Adipose tissue (tissue), 3 donors: ENCODE measurements around the gene LDB3. TPM values are rescaled to one million over a fixed set of nuclear protein-coding genes. Genes with fewer than 3 reads are reported as not detected.

ENCODE experiments used
- H3K27ac ChIP-seq: one replicate; pipeline ENCODE4 v1.5.1; 2013; ENCODE audit warnings: low read depth, low read length
- WGBS, 3 donors: extraction: QIAGEN DNeasy Blood & Tissue Kit; methylation state at CpG; one replicate each; pipeline ENCODE4 v1.1.7; 2013; 5-methylcytosine and 5-hydroxymethylcytosine counted together
- polyA plus RNA-seq, 3 donors: library from polyadenylated mRNA; stranded (reverse); fragments of 200-250 nt; gene quantifications; one replicate each; pipeline ENCODE4 v1.2.3, GENCODE V29; 2013
- donor health status: healthy with polysubstance abuse.
- donor health status: Bipolar disorder and iron deficiency.
- donor health status: healthy.

LDB3 gene
- polyA plus RNA-seq, 3 donors = 0.63 to 11.6 (median 1.9) TPM

- no peak overlapping the region for H3K27ac ChIP-seq
- 40 to 61% (median 58%) methylated on average over 11 of the region's 11 CpGs for WGBS, 3 donors
Observed at GRCh38 chr10:86673827-86674581, 5.7 kb downstream of the LDB3 start.

DNA sequence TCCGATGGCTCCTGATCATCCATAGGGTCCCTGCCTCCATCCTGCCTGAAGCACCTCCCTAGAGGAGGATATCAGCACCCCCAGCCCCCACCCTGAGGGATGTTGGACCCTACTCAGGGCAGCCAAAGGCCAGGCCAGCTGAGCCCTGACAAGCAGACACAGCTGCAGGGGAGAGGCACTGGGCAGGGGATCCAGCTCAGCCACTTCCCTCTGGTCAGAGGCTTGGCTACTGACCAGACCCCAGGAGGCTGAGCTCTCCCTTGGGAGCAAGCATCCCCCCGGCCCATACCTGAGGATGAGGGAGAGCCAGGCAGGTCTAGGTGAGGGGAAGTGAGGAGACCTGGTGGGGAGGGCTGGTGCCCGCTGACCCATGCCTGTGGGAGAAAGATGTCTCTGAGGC, 6.6 kb downstream of the LDB3 start:
- 83 to 90% (median 85%) methylated on average over 3 of the region's 3 CpGs for WGBS, 3 donors
- no peak overlapping the region for H3K27ac ChIP-seq

- H3K27ac ChIP-seq = no peak overlapping the region
- WGBS, 3 donors = 73 to 80% (median 75%) methylated on average over 6 of the region's 6 CpGs
Observed at GRCh38 chr10:86677374-86677773, 9.1 kb downstream of the LDB3 start.

GRCh38 chr10:86678999-86679792, 10.9 kb downstream of the LDB3 start:
- WGBS, 3 donors = 75 to 93% (median 80%) methylated on average over 12 to 13 of the region's 13 CpGs
- no peak overlapping the region for H3K27ac ChIP-seq

DNA sequence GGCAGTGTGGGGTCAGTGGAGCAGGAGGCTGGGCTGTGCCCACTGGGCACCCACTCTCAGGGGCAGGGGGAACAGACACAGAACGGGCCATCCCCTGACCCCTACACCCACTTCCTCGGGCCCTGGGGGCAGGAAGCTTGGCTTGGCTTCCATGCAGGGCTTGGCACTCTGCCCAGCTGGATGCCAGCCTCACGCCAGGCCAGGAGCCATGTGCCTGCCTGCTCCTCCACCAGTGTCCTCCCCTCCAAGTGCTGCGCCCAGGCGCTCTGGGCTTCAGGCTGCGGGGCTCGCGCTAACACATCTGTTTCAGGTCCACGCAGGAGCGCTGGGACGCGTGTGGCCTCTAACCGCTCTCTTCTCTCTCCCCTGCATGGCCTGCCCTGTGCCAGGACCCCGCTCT, 12.7 kb downstream of the LDB3 start:
- H3K27ac ChIP-seq = no peak overlapping the region
- WGBS, 3 donors = 71 to 82% (median 74%) methylated on average over 11 to 14 of the region's 14 CpGs

DNA sequence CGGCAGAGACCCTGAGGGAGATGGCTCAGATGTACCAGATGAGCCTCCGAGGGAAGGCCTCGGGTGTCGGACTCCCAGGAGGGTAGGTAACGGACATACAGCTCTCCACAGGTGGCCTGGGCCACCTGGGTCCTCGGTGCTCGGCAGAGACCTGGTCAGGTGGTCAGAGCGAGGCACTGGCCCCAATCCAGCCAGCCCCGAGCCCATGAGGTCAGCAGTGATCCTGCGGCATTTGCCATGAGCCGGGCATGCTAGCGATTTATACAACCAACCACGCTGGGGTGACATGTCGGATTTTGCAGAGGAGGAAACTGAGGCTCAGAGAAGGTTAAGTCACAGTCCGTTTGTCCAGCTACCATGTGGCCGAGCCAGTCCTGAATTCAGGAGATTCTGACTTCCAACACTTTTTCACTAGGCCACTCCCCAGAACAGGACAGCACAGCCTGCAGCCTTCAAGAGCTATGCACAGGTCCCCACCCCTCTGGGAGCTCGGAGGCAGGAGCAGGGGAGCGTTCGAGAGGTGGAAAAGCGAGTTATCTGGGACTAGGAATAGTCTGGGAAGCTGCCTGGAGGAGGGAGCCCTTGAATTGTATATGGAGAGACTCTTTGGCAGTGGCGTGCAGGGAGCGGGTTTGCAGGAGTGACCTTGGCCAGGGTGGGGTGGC, 13.5 kb downstream of the LDB3 start:
- 88 to 92% (median 88%) methylated on average over 22 of the region's 22 CpGs for WGBS, 3 donors
- H3K27ac ChIP-seq = no peak overlapping the region

GRCh38 chr10:86682675-86683074, 14.4 kb downstream of the LDB3 start:
- 89 to 93% (median 93%) methylated on average over 2 of the region's 2 CpGs for WGBS, 3 donors
- H3K27ac ChIP-seq = no peak overlapping the region

- no peak overlapping the region for H3K27ac ChIP-seq
Observed at GRCh38 chr10:86684331-86685097, 16.2 kb downstream of the LDB3 start.

GRCh38 chr10:86685416-86685815, 17.1 kb downstream of the LDB3 start:
- 84 to 93% (median 87%) methylated on average over 9 of the region's 9 CpGs for WGBS, 3 donors

More at GRCh38 chr10:86684331-86685097, 16.2 kb downstream of the LDB3 start:
- 57 to 71% (median 58%) methylated on average over 9 of the region's 9 CpGs for WGBS, 3 donors

DNA sequence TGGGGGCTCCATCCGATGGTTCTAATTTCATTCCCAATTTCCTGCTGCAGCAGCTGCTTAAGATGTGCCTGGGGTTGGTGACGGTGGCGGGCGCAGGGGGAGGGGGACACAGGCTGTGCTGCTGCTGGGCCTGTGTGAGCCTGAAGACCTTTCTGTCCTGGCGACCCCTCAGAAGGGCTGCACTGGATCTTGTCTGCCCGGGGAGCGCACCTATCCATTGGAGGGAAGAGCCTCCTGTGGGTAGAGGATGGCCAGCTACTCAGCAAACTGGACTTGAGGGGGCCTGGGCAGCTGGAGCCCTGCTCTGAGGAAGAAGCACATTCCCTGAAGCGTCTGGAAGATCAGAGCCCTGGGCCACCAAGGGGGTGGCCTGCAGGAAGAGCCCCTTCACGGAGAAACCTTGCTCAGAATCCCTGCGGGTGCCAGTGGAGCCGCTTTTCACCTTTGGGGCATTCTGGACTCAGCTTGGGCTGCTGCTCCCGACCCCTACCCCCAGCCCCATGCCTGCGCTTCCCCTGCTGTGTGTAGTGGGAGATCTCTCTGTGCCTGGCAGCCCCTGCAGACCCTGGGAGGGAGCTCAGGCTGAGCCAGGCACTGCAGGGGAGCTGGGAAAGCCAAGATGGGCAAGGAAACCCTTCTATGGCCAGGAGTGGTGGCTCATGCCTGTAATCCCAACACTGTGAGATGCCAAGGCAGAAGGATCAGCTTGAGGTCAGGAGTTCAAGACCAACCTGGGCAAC, 17.8 kb downstream of the LDB3 start:
- H3K27ac ChIP-seq = no peak overlapping the region
- 77 to 80% (median 80%) methylated on average over 13 of the region's 13 CpGs for WGBS, 3 donors

More at GRCh38 chr10:86685416-86685815, 17.1 kb downstream of the LDB3 start:
- no peak overlapping the region for H3K27ac ChIP-seq

- no peak overlapping the region for H3K27ac ChIP-seq
- 90 to 95% (median 94%) methylated on average over 18 to 19 of the region's 19 CpGs for WGBS, 3 donors
Observed at GRCh38 chr10:86686972-86687371, 18.7 kb downstream of the LDB3 start.

GRCh38 chr10:86687750-86688149, 19.4 kb downstream of the LDB3 start:
- no peak overlapping the region for H3K27ac ChIP-seq
- WGBS, 3 donors = 30 to 50% (median 45%) methylated on average over 4 of the region's 4 CpGs

- H3K27ac ChIP-seq = no peak overlapping the region
- 30 to 34% (median 34%) methylated on average over 8 of the region's 8 CpGs for WGBS, 3 donors
Observed at GRCh38 chr10:86688398-86688921, 20.1 kb downstream of the LDB3 start.

DNA sequence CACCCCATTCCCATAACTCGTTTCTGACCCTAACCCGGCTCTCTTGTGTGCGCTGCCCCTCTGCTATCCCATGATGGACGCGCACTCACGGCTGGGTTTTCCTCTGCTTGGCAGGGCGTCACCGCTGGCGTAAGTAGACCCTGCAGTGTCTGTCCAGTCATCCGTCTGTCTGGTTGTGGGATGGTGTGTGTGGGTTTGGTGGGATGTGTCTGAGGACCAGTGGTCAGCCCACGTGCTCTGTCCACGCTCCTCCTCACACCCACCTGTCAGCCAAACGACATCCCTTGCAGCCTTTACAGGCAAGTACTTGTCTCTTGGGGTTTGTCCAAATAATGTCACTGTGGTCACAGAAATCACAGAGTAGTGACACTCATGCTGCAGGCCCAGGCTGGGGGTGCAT, 20.8 kb downstream of the LDB3 start:
- no peak overlapping the region for H3K27ac ChIP-seq
- 90 to 91% (median 90%) methylated on average over 13 of the region's 13 CpGs for WGBS, 3 donors

GRCh38 chr10:86690231-86690630, 21.9 kb downstream of the LDB3 start:
- 85 to 92% (median 92%) methylated on average over 5 of the region's 5 CpGs for WGBS, 3 donors

DNA sequence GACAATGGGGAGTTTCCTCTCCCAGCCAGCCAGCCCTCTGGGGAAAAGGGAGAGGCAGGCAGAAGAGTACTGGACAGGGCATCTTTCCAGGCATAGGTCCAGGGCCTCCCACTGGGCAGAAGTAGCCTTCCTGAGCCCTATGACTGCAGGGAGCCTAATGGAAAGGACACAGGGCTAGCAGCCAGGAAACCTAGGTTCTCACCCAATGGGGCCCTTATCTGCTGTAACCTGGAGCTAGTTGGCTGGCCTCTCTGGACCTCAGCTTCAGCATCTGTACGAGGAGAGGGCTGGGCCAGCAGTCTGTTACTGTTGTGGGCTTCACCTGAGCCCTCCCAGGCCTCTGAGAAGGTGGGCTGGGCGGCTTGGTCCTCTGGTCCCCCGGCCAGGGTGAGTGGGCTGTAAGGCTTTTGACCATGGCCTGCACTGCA, 22.4 kb downstream of the LDB3 start:
- 81 to 83% (median 83%) methylated on average over 3 of the region's 3 CpGs for WGBS, 3 donors
- no peak overlapping the region for H3K27ac ChIP-seq

More at GRCh38 chr10:86690231-86690630, 21.9 kb downstream of the LDB3 start:
- no peak overlapping the region for H3K27ac ChIP-seq

- WGBS, 3 donors = 94 to 97% (median 95%) methylated on average over 14 of the region's 14 CpGs
- H3K27ac ChIP-seq = no peak overlapping the region
Observed at GRCh38 chr10:86691333-86692022, 23.2 kb downstream of the LDB3 start.
